ENCODE results near the gene TOGARAM2.

DNA sequence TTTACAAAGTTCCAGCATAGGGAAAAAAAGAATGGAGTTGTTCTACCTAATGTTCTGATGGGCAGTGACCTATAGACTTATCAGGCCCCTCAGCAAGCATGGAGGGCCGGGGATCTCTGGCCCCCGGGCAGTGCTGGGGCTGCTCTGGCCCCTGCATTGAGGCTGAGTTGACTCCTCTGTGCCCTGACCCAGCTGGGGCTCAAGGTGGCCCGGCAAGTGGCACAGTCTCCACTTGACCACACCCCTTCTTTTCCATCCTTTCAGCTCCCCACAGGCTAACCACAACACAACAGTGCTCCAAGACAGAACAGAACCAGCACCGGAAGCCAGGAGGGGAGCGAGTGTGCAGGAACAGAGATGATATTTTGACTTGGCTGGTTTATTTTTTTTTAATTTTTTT, 19.9 kb downstream of the TOGARAM2 start:
- TF ChIP-seq KDM5A (IDR thresholded peaks at IDR 0.05; ENCODE audit: low read length) (no peak), CTCF (IDR thresholded peaks at IDR 0.05; ENCODE audit: control extremely low read depth in 1 of 3, insufficient read depth in 1 of 3, low read depth in 1 of 3, low read length in 3 of 3) (no peak), YY1 (IDR thresholded peaks at IDR 0.05; ENCODE audit: low read depth, low read length) (no peak), EP300 (IDR thresholded peaks at IDR 0.05; ENCODE audit: borderline replicate concordance in 1 of 2, low read depth in 2 of 2, low read length in 2 of 2) (no peak), RXRA (IDR thresholded peaks at IDR 0.05; ENCODE audit: insufficient read depth, low read depth, low read length) (no peak), EZH2 (IDR thresholded peaks at IDR 0.05; ENCODE audit: low read depth, low read length, severe bottlenecking) (no peak), RFX5 (IDR thresholded peaks at IDR 0.05; ENCODE audit: borderline replicate concordance, low read depth, low read length) (no peak), CBX5 (IDR thresholded peaks at IDR 0.05; ENCODE audit: low read depth, low read length) (no peak)

Measured in H1 (cell line).